Activated T-cell treated with anti-CD3 and anti-CD28 coated beads, Interleukin-2, amount 50 U/mL, for 4 hours (primary cell): Measurements from ENCODE around the gene DCTD. TPM values are rescaled to one million over a fixed set of nuclear protein-coding genes. Genes with fewer than 3 reads are reported as not detected.

Experiments
- ATAC-seq, 2 donors: fragments of 200-7000 bp; cut with Tn5 transposase; one replicate each; pipeline ENCODE4 v1.10.0; 2021
- DNase-seq: peaks from one replicate; pipeline ENCODE4 v3.0.0-alpha.2; 2020
- H3K27me3 Mint-ChIP-seq: one replicate; pipeline ENCODE4 v1.8.0; 2021; ENCODE audit warnings: low read depth, mixed read lengths
- H3K36me3 Mint-ChIP-seq: one replicate; pipeline ENCODE4 v1.8.0; 2022; ENCODE audit warnings: mixed read lengths; ENCODE audit not compliant: insufficient read depth
- H3K4me1 Mint-ChIP-seq: one replicate; pipeline ENCODE4 v1.8.0; 2021; ENCODE audit warnings: low read depth, mixed read lengths
- H3K4me3 Mint-ChIP-seq: one replicate; pipeline ENCODE4 v1.8.0; 2021; ENCODE audit warnings: mild to moderate bottlenecking, moderate library complexity, mixed read lengths
- H3K9me3 Mint-ChIP-seq: one replicate; pipeline ENCODE4 v1.8.0; 2021; ENCODE audit warnings: mixed read lengths
- total RNA-seq, 3 donors: library from RNA; stranded (reverse); gene quantifications; one replicate each; pipeline ENCODE4 v1.2.1, GENCODE V29; 2021

DCTD gene
- total RNA-seq, 3 donors from 2014 or later = 138 to 147 (median 145) TPM

- Mint-ChIP-seq H3K4me3 (no peak overlapping the region), H3K4me1 (no peaks in the 10 kb centered on the region), H3K36me3 (peaks cover 8% of the 10 kb centered on the region), H3K9me3 (peaks cover 10% of the 10 kb centered on the region), H3K27me3 (no peaks in the 10 kb centered on the region)
- DNase-seq (no peak), ATAC-seq (no peak)
These were observed 55.8 kb downstream of the DCTD start for GRCh38 chr4:182861346-182861745.

DNA sequence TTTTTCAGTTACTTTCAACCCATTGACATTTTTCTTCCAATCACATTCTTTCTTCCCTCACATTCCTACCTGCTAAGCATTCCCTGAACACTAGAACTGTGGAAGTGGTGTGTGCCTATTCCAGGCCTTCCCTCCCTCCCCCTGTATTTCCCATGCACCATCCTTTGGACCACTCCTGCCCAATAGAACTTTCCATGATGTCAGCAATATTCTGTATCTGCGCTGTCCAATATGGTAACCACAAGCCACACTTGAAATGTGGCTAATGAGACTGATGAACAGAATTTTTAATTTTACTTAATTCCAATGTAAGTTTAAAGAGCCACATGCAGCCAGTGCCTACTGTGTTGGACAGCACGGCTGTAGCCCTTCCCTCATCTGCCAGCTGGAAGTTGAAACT lies 57.5 kb downstream of the DCTD start:
- H3K27me3 Mint-ChIP-seq = no peaks in the 10 kb centered on the region
- peaks cover 10% of the 10 kb centered on the region for H3K9me3 Mint-ChIP-seq
- ATAC-seq (no peak), DNase-seq (no peak)
- H3K36me3 Mint-ChIP-seq = peaks cover 8% of the 10 kb centered on the region
- H3K4me3 Mint-ChIP-seq = no peak overlapping the region
- H3K4me1 Mint-ChIP-seq = no peaks in the 10 kb centered on the region

DNA sequence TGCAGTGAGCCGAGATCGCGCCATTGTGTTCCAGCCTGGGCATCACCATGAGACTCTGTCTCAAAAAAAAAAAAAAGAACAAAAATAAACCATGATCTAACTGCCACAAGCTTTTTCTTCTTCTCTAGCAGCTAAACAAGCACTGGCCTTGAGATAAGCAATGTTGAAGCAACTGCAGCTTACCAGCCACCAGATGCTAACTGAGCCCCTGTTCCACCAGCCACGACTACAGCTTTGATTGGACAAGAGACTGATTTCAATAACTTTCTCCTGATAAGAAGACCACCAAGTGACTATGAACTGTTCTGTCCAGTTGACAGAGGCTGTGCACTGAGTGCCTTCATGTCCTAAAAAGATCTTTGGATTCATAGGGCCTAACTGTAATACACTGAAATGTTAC lies 58.5 kb downstream of the DCTD start:
- Mint-ChIP-seq H3K4me3 (no peak overlapping the region), H3K36me3 (peaks cover 8% of the 10 kb centered on the region)

GRCh38 chr4:182856862-182857261 lies 60.3 kb downstream of the DCTD start:
- DNase-seq (no peak), ATAC-seq (no peak)
- H3K4me1 Mint-ChIP-seq = no peaks in the 10 kb centered on the region
- H3K4me3 Mint-ChIP-seq = no peak overlapping the region
- H3K27me3 Mint-ChIP-seq = peaks cover 2% of the 10 kb centered on the region
- peaks cover 8% of the 10 kb centered on the region for H3K36me3 Mint-ChIP-seq
- peaks cover 18% of the 10 kb centered on the region for H3K9me3 Mint-ChIP-seq

More for the DNA sequence above, 58.5 kb downstream of the DCTD start:
- peaks cover 12% of the 10 kb centered on the region for H3K9me3 Mint-ChIP-seq
- H3K4me1 Mint-ChIP-seq = no peaks in the 10 kb centered on the region
- DNase-seq (no peak), ATAC-seq (no peak)
- no peaks in the 10 kb centered on the region for H3K27me3 Mint-ChIP-seq

DNA sequence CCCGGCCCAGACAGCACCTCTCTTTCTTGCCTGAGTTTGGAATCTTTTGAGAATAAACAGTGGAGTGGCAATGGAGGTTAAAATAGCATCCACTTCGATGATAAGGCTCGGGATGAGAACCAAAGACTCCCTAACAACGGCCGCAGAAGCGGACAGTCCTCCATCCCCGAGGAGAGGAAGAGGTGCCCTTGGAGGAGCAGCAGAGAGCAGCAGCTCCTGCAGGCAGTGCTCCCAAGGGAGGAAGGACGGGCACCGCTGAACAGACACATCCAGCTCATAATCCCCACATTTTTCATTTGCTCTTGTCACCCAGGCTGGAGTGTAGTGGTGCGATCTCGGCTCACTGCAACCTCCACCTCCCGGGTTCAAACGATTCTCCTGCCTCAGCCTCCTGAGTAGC lies 61.3 kb downstream of the DCTD start:
- peaks cover 2% of the 10 kb centered on the region for H3K27me3 Mint-ChIP-seq
- peaks cover 15% of the 10 kb centered on the region for H3K9me3 Mint-ChIP-seq
- no peaks in the 10 kb centered on the region for H3K4me1 Mint-ChIP-seq
- DNase-seq (no peak), ATAC-seq (no peak)
- H3K36me3 Mint-ChIP-seq = peaks cover 6% of the 10 kb centered on the region
- H3K4me3 Mint-ChIP-seq = no peak overlapping the region

DNA sequence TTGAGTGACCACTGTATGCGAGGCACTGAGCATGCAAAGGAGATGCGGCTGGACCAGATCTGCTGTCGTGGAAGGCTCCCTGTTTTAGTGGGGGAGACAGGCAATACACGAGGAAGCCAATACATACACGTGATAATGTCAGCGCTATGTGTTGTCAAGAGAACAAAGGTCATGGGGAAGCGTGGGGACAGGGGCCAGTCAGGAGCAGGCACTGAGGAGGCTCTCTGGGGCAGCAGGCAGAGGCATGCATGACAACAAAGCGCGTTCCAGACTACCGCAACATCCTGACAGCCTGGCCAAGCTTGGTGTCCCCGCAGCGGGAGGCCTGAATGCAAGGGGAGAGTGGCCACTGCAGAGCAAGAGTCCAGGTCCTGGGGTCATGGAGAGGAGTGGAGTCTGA lies 61.9 kb downstream of the DCTD start:
- no peaks in the 10 kb centered on the region for H3K4me1 Mint-ChIP-seq
- no peak overlapping the region for H3K4me3 Mint-ChIP-seq
- peaks cover 2% of the 10 kb centered on the region for H3K27me3 Mint-ChIP-seq
- DNase-seq = no peak
- H3K9me3 Mint-ChIP-seq = peaks cover 14% of the 10 kb centered on the region
- peaks cover 6% of the 10 kb centered on the region for H3K36me3 Mint-ChIP-seq
- ATAC-seq = no peak

- Mint-ChIP-seq H3K4me3 (no peak overlapping the region), H3K9me3 (peaks cover 8% of the 10 kb centered on the region), H3K36me3 (no peaks in the 10 kb centered on the region), H3K4me1 (no peaks in the 10 kb centered on the region), H3K27me3 (peaks cover 2% of the 10 kb centered on the region)
- ATAC-seq (no peak), DNase-seq (no peak)
These were observed 62.7 kb downstream of the DCTD start for GRCh38 chr4:182854466-182854865.

- Mint-ChIP-seq H3K36me3 (no peaks in the 10 kb centered on the region), H3K4me3 (no peak overlapping the region), H3K4me1 (no peaks in the 10 kb centered on the region), H3K9me3 (peaks cover 8% of the 10 kb centered on the region), H3K27me3 (peaks cover 2% of the 10 kb centered on the region)
- ATAC-seq = no peak
- DNase-seq = no peak
These were observed 63.4 kb downstream of the DCTD start for GRCh38 chr4:182853731-182854330.

DNA sequence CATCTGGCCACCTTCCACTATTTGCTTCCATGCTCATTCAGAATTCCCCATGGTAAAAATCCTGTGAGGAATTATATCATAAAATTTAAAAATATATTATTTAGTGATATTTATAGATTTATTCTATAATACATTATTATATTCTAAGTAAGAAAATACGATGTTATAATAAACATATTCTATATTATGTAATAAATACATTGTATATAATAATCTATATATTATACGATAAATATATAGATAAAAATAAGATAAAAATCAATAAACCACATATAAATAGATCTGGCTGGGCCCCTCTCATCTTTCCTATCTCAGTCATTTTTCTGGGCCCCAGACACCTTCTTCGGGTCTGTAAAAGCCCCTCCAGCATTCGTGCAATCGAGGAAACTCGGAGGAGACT lies 68.5 kb downstream of the DCTD start:
- peaks cover 6% of the 10 kb centered on the region for H3K9me3 Mint-ChIP-seq
- no peak overlapping the region for H3K4me3 Mint-ChIP-seq
- H3K27me3 Mint-ChIP-seq = peaks cover 11% of the 10 kb centered on the region
- ATAC-seq = no peak
- no peak for DNase-seq
- no peaks in the 10 kb centered on the region for H3K4me1 Mint-ChIP-seq
- H3K36me3 Mint-ChIP-seq = no peaks in the 10 kb centered on the region

GRCh38 chr4:182847576-182848450 lies 69.4 kb downstream of the DCTD start:
- ATAC-seq (no peak), DNase-seq (no peak)
- H3K9me3 Mint-ChIP-seq = no peaks in the 10 kb centered on the region
- H3K4me1 Mint-ChIP-seq = no peaks in the 10 kb centered on the region
- H3K27me3 Mint-ChIP-seq = peaks cover 12% of the 10 kb centered on the region
- no peak overlapping the region for H3K4me3 Mint-ChIP-seq
- H3K36me3 Mint-ChIP-seq = no peaks in the 10 kb centered on the region

DNA sequence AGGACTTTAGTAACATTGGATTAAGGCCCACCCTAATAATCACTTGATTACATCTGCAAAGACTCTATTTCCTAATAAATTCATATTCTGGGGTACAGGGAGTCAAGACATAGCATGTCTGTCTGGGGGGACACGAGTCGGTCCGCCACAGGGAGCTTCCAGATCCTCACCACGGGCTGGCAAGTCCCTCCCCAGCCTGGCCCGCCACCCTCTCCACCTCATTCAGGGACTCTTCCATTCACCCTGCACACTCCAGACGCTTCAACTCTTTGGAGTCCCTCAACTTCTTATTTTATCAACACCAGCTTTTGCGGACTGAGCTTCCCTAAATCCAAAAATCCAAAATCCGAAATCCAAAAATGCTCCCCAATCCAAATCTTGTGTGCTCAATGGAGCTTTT lies 71.2 kb downstream of the DCTD start:
- peaks cover 10% of the 10 kb centered on the region for H3K27me3 Mint-ChIP-seq
- no peak overlapping the region for H3K4me3 Mint-ChIP-seq
- no peak for ATAC-seq
- H3K9me3 Mint-ChIP-seq = no peaks in the 10 kb centered on the region
- no peaks in the 10 kb centered on the region for H3K36me3 Mint-ChIP-seq
- H3K4me1 Mint-ChIP-seq = no peaks in the 10 kb centered on the region
- no peak for DNase-seq

- H3K4me3 Mint-ChIP-seq = no peak overlapping the region
- H3K9me3 Mint-ChIP-seq = no peaks in the 10 kb centered on the region
- no peak for ATAC-seq
- peaks cover 10% of the 10 kb centered on the region for H3K27me3 Mint-ChIP-seq
- H3K4me1 Mint-ChIP-seq = no peaks in the 10 kb centered on the region
- no peak for DNase-seq
- H3K36me3 Mint-ChIP-seq = no peaks in the 10 kb centered on the region
These were observed 71.6 kb downstream of the DCTD start for GRCh38 chr4:182845618-182846017.

DNA sequence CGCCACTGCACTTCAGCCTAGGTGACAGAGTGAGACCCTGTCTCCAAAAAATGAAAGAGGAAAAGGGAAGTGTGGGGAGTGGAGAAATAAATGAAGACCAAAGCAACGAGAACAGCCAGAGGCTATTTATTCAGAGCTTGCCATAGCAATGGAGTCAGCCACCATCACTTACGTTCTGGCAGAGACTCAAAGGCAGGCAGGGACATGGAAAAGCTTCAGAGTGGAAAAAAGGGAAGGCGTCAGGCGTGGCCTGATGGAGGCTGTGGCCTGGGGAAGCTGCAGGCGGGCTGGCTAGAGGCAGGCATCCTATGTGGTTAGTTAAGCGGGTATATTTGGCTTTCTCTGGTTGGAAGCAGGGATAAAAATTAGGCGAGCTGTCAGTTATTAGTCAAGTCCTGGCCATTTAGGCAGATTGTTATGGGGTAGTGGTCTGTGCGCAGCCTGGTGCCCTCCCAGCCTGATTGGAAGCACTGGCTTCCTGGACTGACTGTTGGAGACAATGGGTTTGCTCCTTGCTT lies 73.3 kb downstream of the DCTD start:
- Mint-ChIP-seq H3K4me1 (no peaks in the 10 kb centered on the region), H3K36me3 (no peaks in the 10 kb centered on the region), H3K4me3 (no peak overlapping the region), H3K27me3 (peaks cover 18% of the 10 kb centered on the region), H3K9me3 (no peaks in the 10 kb centered on the region)
- no peak for DNase-seq
- no peak for ATAC-seq

- no peak overlapping the region for H3K4me3 Mint-ChIP-seq
- H3K9me3 Mint-ChIP-seq = no peaks in the 10 kb centered on the region
- H3K4me1 Mint-ChIP-seq = no peaks in the 10 kb centered on the region
- ATAC-seq (no peak), DNase-seq (no peak)
- peaks cover 23% of the 10 kb centered on the region for H3K27me3 Mint-ChIP-seq
- H3K36me3 Mint-ChIP-seq = no peaks in the 10 kb centered on the region
These were observed 74.3 kb downstream of the DCTD start for GRCh38 chr4:182842759-182843390.
